Endothelial cell of umbilical vein (primary cell): ENCODE data around the gene MINPP1. TPM values are rescaled to one million over a fixed set of nuclear protein-coding genes. Genes with fewer than 3 reads are reported as not detected.

Source experiments
- BruUV-seq: library from RNA; stranded (reverse); fragments of 400-500 nt; replicated peaks from 2 replicates; lab custom pipeline; 2021; lab: Mats Ljungman, UMichigan
- CTCF ChIA-PET: fragments of 300-600, 350-600 bp; sonication (Branson Sonifier 250); formaldehyde crosslinking; loops from one replicate; lab custom pipeline; 2021; ENCODE audit warnings: antibody characterized with exemption, inconsistent platforms; lab: Charles Lee
- POLR2A ChIA-PET: fragments of 300-600, 350-600 bp; sonication (Branson Sonifier 250); formaldehyde crosslinking; loops from one replicate; lab custom pipeline; 2021; ENCODE audit warnings: antibody characterized with exemption, inconsistent platforms; lab: Charles Lee
- DNase-seq: peaks from one replicate; pipeline ENCODE4 v3.0.0-alpha.2; 2011; ENCODE audit warnings: low read depth, low spot score
- FAIRE-seq: peaks from 2 replicates; lab custom pipeline; 2011; peaks lifted over from hg19 to GRCh38; lab: Jason Lieb, UNC
- H2AFZ ChIP-seq: 2 replicates; pipeline ENCODE4 v1.6.0; 2012; ENCODE audit warnings: low read depth, low read length, control low read depth, inconsistent platforms
- H3K27ac ChIP-seq: 2 replicates; pipeline ENCODE4 v1.5.1; 2011; ENCODE audit warnings: low read depth, mild to moderate bottlenecking, control low read depth, low read length, moderate library complexity; ENCODE audit not compliant: insufficient read depth
- H3K27me3 ChIP-seq, 2 experiments: 2 replicates each; pipeline versions ENCODE4 v1.6.0 to v1.6.1; 2011; ENCODE audit warnings: low read length in 2 of 2, mixed read lengths in 1 of 2; ENCODE audit not compliant: control insufficient read depth in 2 of 2, insufficient read depth in 2 of 2
- H3K36me3 ChIP-seq, 2 experiments: 2 replicates in 1 of 2; 3 replicates in 1 of 2; pipeline ENCODE4 v1.5.1; 2011; ENCODE audit warnings: low read length in 2 of 2, mild to moderate bottlenecking in 1 of 2, moderate library complexity in 1 of 2; ENCODE audit not compliant: control insufficient read depth in 2 of 2, insufficient read depth in 2 of 2; ENCODE audit errors: extremely low read depth in 1 of 2
- H3K4me1 ChIP-seq: 3 replicates; pipeline ENCODE4 v1.5.1; 2011; ENCODE audit warnings: mild to moderate bottlenecking, low read length; ENCODE audit not compliant: control insufficient read depth, insufficient read depth; ENCODE audit errors: extremely low read depth
- H3K4me2 ChIP-seq: 2 replicates; pipeline ENCODE4 v1.6.1; 2011; ENCODE audit warnings: low read length, control low read depth, mixed read lengths; ENCODE audit not compliant: insufficient read depth
- H3K4me3 ChIP-seq, 3 experiments: fragments of 200-600 bp in 1 of 3; sonication (generic), shearing (Covaris generic) in 1 of 3; replicated peaks in 1 of 3; 2 replicates each; pipeline ENCODE4 v1.5.1; 2011 to 2016; ENCODE audit warnings: control low read depth in 3 of 3, low read length in 3 of 3, mild to moderate bottlenecking in 2 of 3, inconsistent platforms in 1 of 3, low read depth in 1 of 3, moderate library complexity in 1 of 3; ENCODE audit not compliant: insufficient read depth in 1 of 3
- H3K79me2 ChIP-seq: 2 replicates; pipeline ENCODE4 v1.6.0; 2012; ENCODE audit warnings: low read length, inconsistent platforms; ENCODE audit not compliant: control insufficient read depth, insufficient read depth
- H3K9ac ChIP-seq: replicated peaks from 2 replicates; pipeline ENCODE3; 2011; ENCODE audit warnings: low read length, control low read depth; ENCODE audit not compliant: insufficient read depth; ENCODE audit errors: extremely low read depth
- H3K9me1 ChIP-seq: replicated peaks from 3 replicates; pipeline ENCODE4 v1.6.0; 2011; ENCODE audit warnings: mild to moderate bottlenecking, low read length; ENCODE audit not compliant: control insufficient read depth, insufficient read depth; ENCODE audit errors: extremely low read depth
- H3K9me3 ChIP-seq: replicated peaks from 2 replicates; pipeline ENCODE4 v1.5.1; 2012; ENCODE audit warnings: low read length, inconsistent platforms; ENCODE audit not compliant: control insufficient read depth, insufficient read depth
- H4K20me1 ChIP-seq: replicated peaks from 2 replicates; pipeline ENCODE3; 2011; ENCODE audit warnings: mild to moderate bottlenecking, low read length; ENCODE audit not compliant: control insufficient read depth, insufficient read depth; ENCODE audit errors: extremely low read depth
- CTCF ChIP-seq, 2 donors: IDR thresholded peaks; 1 replicate in 1 of 2; 2 replicates in 1 of 2; pipeline ENCODE4 v1.5.1; 2011; ENCODE audit warnings: low read length in 2 of 2, mild to moderate bottlenecking in 2 of 2, moderate library complexity in 2 of 2, control low read depth in 1 of 2, inconsistent platforms in 1 of 2, low read depth in 1 of 2; ENCODE audit not compliant: insufficient read depth in 1 of 2; ENCODE audit errors: extremely low read depth in 1 of 2
- EZH2 ChIP-seq: IDR thresholded peaks from 2 replicates; pipeline ENCODE4 v1.6.1; 2012; ENCODE audit warnings: borderline replicate concordance, low read depth, mild to moderate bottlenecking, moderate library complexity, low read length, inconsistent platforms; ENCODE audit not compliant: severe bottlenecking
- FOS ChIP-seq: IDR thresholded peaks from 2 replicates; pipeline ENCODE4 v1.6.1; 2011; ENCODE audit warnings: mild to moderate bottlenecking, low read length, moderate library complexity, borderline replicate concordance; ENCODE audit not compliant: insufficient read depth
- GATA2 ChIP-seq: IDR thresholded peaks from 2 replicates; pipeline ENCODE4 v1.7.0; 2011; ENCODE audit warnings: low read depth, mild to moderate bottlenecking, moderate library complexity, mixed read lengths, low read length; ENCODE audit not compliant: insufficient read length, insufficient read depth
- JUN ChIP-seq: IDR thresholded peaks from 2 replicates; pipeline ENCODE4 v1.6.1; 2011; ENCODE audit warnings: borderline replicate concordance, low read depth; ENCODE audit not compliant: insufficient read length, insufficient read depth
- MAX ChIP-seq: IDR thresholded peaks from 2 replicates; pipeline ENCODE4 v1.6.1; 2011; ENCODE audit not compliant: insufficient read depth, insufficient read length
- MYC ChIP-seq: IDR thresholded peaks from one replicate; pipeline ENCODE4 v1.6.1; 2011; ENCODE audit warnings: mild to moderate bottlenecking, low read depth, low read length
- POLR2A ChIP-seq: IDR thresholded peaks from 2 replicates; pipeline ENCODE4 v1.6.1; 2012; ENCODE audit warnings: low read depth, mild to moderate bottlenecking, control low read depth, low read length
- POLR2AphosphoS5 ChIP-seq: IDR thresholded peaks from 2 replicates; pipeline ENCODE4 v1.6.1; 2012; ENCODE audit warnings: low read depth, mild to moderate bottlenecking, control low read depth, low read length, moderate library complexity; ENCODE audit not compliant: insufficient read depth
- dilution Hi-C: fragments of 300-500 bp; cut with MboI; formaldehyde crosslinking; loops from one replicate; pipeline ENCODE4 v1.15.0; 2019; ENCODE audit warnings: low sequenced_read_pairs; ENCODE audit not compliant: extremely low pct_ligation_motif_present
- intact Hi-C: fragments of 100-400 bp; cut with micrococcal nuclease; formaldehyde crosslinking; loops from one replicate; pipeline ENCODE4 v1.10.0; 2022
- polyA plus RNA-seq, 4 experiments: library from polyadenylated mRNA; depleted of rRNA in 3 of 4; stranded (reverse) in 3 of 4; unstranded in 1 of 4; fragments of >200 nt; gene quantifications; 2 replicates each; pipeline versions ENCODE4 v1.2.1 to v1.2.3, GENCODE V29; 2011 to 2012; ENCODE audit warnings: missing spikeins in 1 of 4
- total RNA-seq: library from RNA; stranded (reverse); gene quantifications from 2 replicates; pipeline ENCODE4 v1.2.3, GENCODE V29; 2021

The MINPP1 gene
- total and polyA plus RNA-seq, 2 donors (not counting 3 experiments of a cell fraction or from before 2014, with no cell fraction given): 11.7 to 23.8 TPM

- TF ChIP-seq FOS (no peak), JUN (no peak), GATA2 (no peak), MAX (no peak), POLR2AphosphoS5 (no peak)
- DNase-seq: no peak
- no peak overlapping the region for H3K4me3 ChIP-seq
- H3K79me2 ChIP-seq: no peaks in the 10 kb centered on the region
- dilution Hi-C loops: no loop called here
- H4K20me1 ChIP-seq: no peaks in the 10 kb centered on the region
- no peak for FAIRE-seq
- no peaks in the 10 kb centered on the region for H3K36me3 ChIP-seq
- no peaks in the 10 kb centered on the region for H3K9me1 ChIP-seq
- ChIA-PET POLR2A (no interaction called here), CTCF (interaction anchor here (0.6 kb wide), 1 partner anchor 24 kb away, joined by 3 read pairs; no protein-coding TSS in a partner anchor)
- no peak overlapping the region for H2AFZ ChIP-seq
- peaks cover 3% of the 10 kb centered on the region for H3K4me1 ChIP-seq
- no peak overlapping the region for H3K4me2 ChIP-seq
- H3K9ac ChIP-seq: no peak overlapping the region
- H3K9me3 ChIP-seq: no peaks in the 10 kb centered on the region
- BruUV-seq: no TSS peak
- no peak overlapping the region for H3K27ac ChIP-seq
- peaks cover 0 to 2% of the 10 kb centered on the region in 2 experiments for H3K27me3 ChIP-seq
- intact Hi-C loops: no loop called here
Observed at GRCh38 chr10:87559392-87559791, 54.7 kb downstream of the MINPP1 start.

- FAIRE-seq: no peak
- CTCF ChIA-PET: no interaction called here
- no TSS peak for BruUV-seq
- Histone ChIP-seq H3K4me1 (no peaks in the 10 kb centered on the region), H3K4me2 (no peak overlapping the region), H3K9me3 (no peaks in the 10 kb centered on the region), H3K9me1 (no peaks in the 10 kb centered on the region), H3K79me2 (no peaks in the 10 kb centered on the region), H4K20me1 (no peaks in the 10 kb centered on the region), H2AFZ (no peak overlapping the region), H3K9ac (no peak overlapping the region), H3K27ac (no peak overlapping the region), H3K27me3 (peaks cover 0 to 2% of the 10 kb centered on the region in 2 experiments), H3K36me3 (no peaks in the 10 kb centered on the region), H3K4me3 (no peak overlapping the region)
- no peak for DNase-seq
- POLR2A ChIA-PET: no interaction called here
- intact Hi-C loops: no loop called here
- dilution Hi-C loops: no loop called here
- TF ChIP-seq EZH2 (no peak), POLR2A (no peak), JUN (no peak), CTCF (IDR thresholded peaks at IDR 0.05; ENCODE audit: extremely low read depth in 1 of 2, insufficient read depth in 1 of 2, low read depth in 1 of 2, low read length in 2 of 2) (no peak), GATA2 (no peak), POLR2AphosphoS5 (no peak), FOS (no peak), MYC (no peak)
Observed at GRCh38 chr10:87560495-87561129, 55.9 kb downstream of the MINPP1 start.
